SK-N-MC (cell line): ENCODE measurements around the gene ASPHD2.

Experiments used
- EZH2 ChIP-seq: fragments of 200-600 bp; sonication (generic); IDR thresholded peaks from one replicate; pipeline ENCODE4 v1.6.1; 2017; ENCODE audit warnings: antibody characterized with exemption
- FOXP2 ChIP-seq: optimal IDR thresholded peaks from 2 replicates; pipeline ENCODE3; 2011; ENCODE audit warnings: mild to moderate bottlenecking, moderate library complexity; ENCODE audit not compliant: insufficient read depth; ENCODE audit errors: extremely low read length, control extremely low read depth
- POLR2AphosphoS5 ChIP-seq: IDR thresholded peaks from 2 replicates; pipeline ENCODE4 v1.6.1; 2012; ENCODE audit warnings: mild to moderate bottlenecking, low read depth, low read length, borderline replicate concordance

- TF ChIP-seq POLR2AphosphoS5 (no peak), EZH2 (no peak), FOXP2 (no peak)
Observed at GRCh38 chr22:26448334-26448733, 19.3 kb downstream of the ASPHD2 start.
